K562 (cell line): Measurements from ENCODE around the gene ATG4D. TPM values are rescaled to one million over a fixed set of nuclear protein-coding genes. Genes with fewer than 3 reads are reported as not detected.
A peak's percentile ranks its signal among the peaks of the same experiment; 100 is the strongest.

ENCODE experiments used
- CAMTA2 ChIP-seq: fragments of 250-450 bp; sonication (Bioruptor Pico); conservative IDR thresholded peaks from 2 replicates; pipeline ENCODE4 v1.5.1; 2022
- CHCHD3 ChIP-seq: fragments of 250-450 bp; sonication (Bioruptor Pico); IDR thresholded peaks from 2 replicates; pipeline ENCODE4 v2.1.2; 2022; ENCODE audit warnings: mild to moderate bottlenecking
- ETV6 ChIP-seq, 3 experiments: fragments of 150-350 bp in 1 of 3; sonication (generic) in 1 of 3; formaldehyde crosslinking in 1 of 3; IDR thresholded peaks; 2 replicates each; pipeline versions ENCODE4 v1.6.1 to v1.8.0; 2014 to 2022; ENCODE audit warnings: borderline replicate concordance in 2 of 3, low read depth in 2 of 3, antibody characterized with exemption in 1 of 3, low read length in 1 of 3, mild to moderate bottlenecking in 1 of 3, missing genetic modification reagents in 1 of 3
- GTF2F1 ChIP-seq: IDR thresholded peaks from 2 replicates; pipeline ENCODE4 v1.6.1; 2011; ENCODE audit warnings: low read depth, low read length, improper control_type of control experiment
- HCFC1 ChIP-seq: IDR thresholded peaks from 2 replicates; pipeline ENCODE4 v1.6.1; 2012; ENCODE audit warnings: low read depth, low read length, improper control_type of control experiment
- HDAC2 ChIP-seq: fragments of 450-650 bp; IDR thresholded peaks from 2 replicates; pipeline ENCODE4 v1.6.1; 2016; ENCODE audit warnings: mild to moderate bottlenecking
- HLTF ChIP-seq: fragments of 450-650 bp; IDR thresholded peaks from 2 replicates; pipeline ENCODE4 v1.6.1; 2016
- HMG20A ChIP-seq: fragments of 450-650 bp; formaldehyde crosslinking; conservative IDR thresholded peaks from 2 replicates; pipeline ENCODE4 v1.4.0; 2020; ENCODE audit warnings: mild to moderate bottlenecking, mixed read lengths
- HSF4 ChIP-seq: fragments of 250-450 bp; sonication (Bioruptor Pico); IDR thresholded peaks from 2 replicates; pipeline ENCODE4 v2.1.2; 2022; ENCODE audit warnings: mild to moderate bottlenecking, moderate library complexity, borderline replicate concordance
- MAZ ChIP-seq, 2 experiments: fragments of 450-650 bp in 1 of 2; sonication (generic) in 1 of 2; formaldehyde crosslinking; IDR thresholded peaks in 1 of 2; conservative IDR thresholded peaks in 1 of 2; 2 replicates each; pipeline versions ENCODE4 v1.4.0 to v1.5.0; 2020; ENCODE audit warnings: mild to moderate bottlenecking in 1 of 2, missing genetic modification reagents in 1 of 2
- MEF2A ChIP-seq: IDR thresholded peaks from 2 replicates; pipeline ENCODE4 v1.6.1; 2011; ENCODE audit warnings: low read depth, mild to moderate bottlenecking, low read length, moderate library complexity; ENCODE audit not compliant: control insufficient read depth
- MIER1 ChIP-seq: fragments of 450-650 bp; IDR thresholded peaks from 2 replicates; pipeline ENCODE4 v1.6.1; 2016; ENCODE audit warnings: antibody characterized with exemption, mild to moderate bottlenecking, low read depth
- NFRKB ChIP-seq: fragments of 450-650 bp; IDR thresholded peaks from 2 replicates; pipeline ENCODE4 v1.6.1; 2016; ENCODE audit warnings: low read depth
- PML ChIP-seq: IDR thresholded peaks from 2 replicates; pipeline ENCODE4 v1.6.1; 2012; ENCODE audit warnings: low read length, inconsistent platforms
- SRSF1 ChIP-seq: fragments of 200-400 bp; formaldehyde crosslinking; IDR thresholded peaks from 2 replicates; pipeline ENCODE4 v1.6.1; 2017; ENCODE audit warnings: mild to moderate bottlenecking, low read depth, low read length, moderate library complexity
- STAG1 ChIP-seq: sonication (generic); formaldehyde crosslinking; IDR thresholded peaks from 2 replicates; pipeline ENCODE4 v1.5.0; 2020; ENCODE audit warnings: missing genetic modification reagents, borderline replicate concordance
- TAF1 ChIP-seq: IDR thresholded peaks from 2 replicates; pipeline ENCODE4 v1.6.1; 2011; ENCODE audit warnings: mild to moderate bottlenecking, low read length, moderate library complexity; ENCODE audit not compliant: insufficient read depth, control insufficient read depth, severe bottlenecking; ENCODE audit errors: extremely low read depth
- ZC3H8 ChIP-seq: fragments of 450-650 bp; IDR thresholded peaks from 2 replicates; pipeline ENCODE4 v1.6.1; 2017
- ZNF124 ChIP-seq: sonication (generic); formaldehyde crosslinking; IDR thresholded peaks from 2 replicates; pipeline ENCODE4 v1.8.1; 2022; ENCODE audit warnings: missing genetic modification reagents
- ZNF778 ChIP-seq: fragments of 450-650 bp; formaldehyde crosslinking; IDR thresholded peaks from 2 replicates; pipeline ENCODE4 v1.4.0; 2020; ENCODE audit warnings: mild to moderate bottlenecking, moderate library complexity
- polyA plus RNA-seq, 8 experiments: library from polyadenylated mRNA; depleted of rRNA in 4 of 8; stranded (reverse) in 5 of 8; unstranded in 3 of 8; fragments of >200 nt; fragmentation: Nextera tagmentation in 2 of 8; fragmentation: Illumina TruSeq in 1 of 8; extraction: Ambion mirVana in 2 of 8; extraction: Trizol in 1 of 8; gene quantifications; 2 replicates each; pipeline versions ENCODE4 v1.2.1 to v1.2.3, GENCODE V29; 2011 to 2014; ENCODE audit warnings: inconsistent platforms in 1 of 8, missing spikeins in 1 of 8
- total RNA-seq, 7 experiments: library from RNA; depleted of rRNA in 6 of 7; stranded (reverse); fragments of >200 nt in 6 of 7; fragmentation: Illumina TruSeq in 2 of 7; extraction: Trizol in 2 of 7; gene quantifications; 2 replicates each; pipeline versions ENCODE4 v1.2.1 to v1.2.3, GENCODE V29; 2011 to 2021; ENCODE audit warnings: low replicate concordance in 1 of 7
- TF ChIP-seq, protein P1 (sequence below): fragments of 450-650 bp; formaldehyde crosslinking; IDR thresholded peaks from 2 replicates; pipeline ENCODE4 v1.4.0; 2020; ENCODE audit warnings: mild to moderate bottlenecking
- TF ChIP-seq, protein P2 (sequence below), 2 experiments: IDR thresholded peaks; 2 replicates each; pipeline ENCODE4 v1.6.1; 2011; ENCODE audit warnings: borderline replicate concordance in 1 of 2, control low read depth in 1 of 2, low read depth in 1 of 2, low read length in 1 of 2, mild to moderate bottlenecking in 1 of 2, mixed read lengths in 1 of 2, moderate library complexity in 1 of 2; ENCODE audit not compliant: insufficient read depth in 1 of 2, insufficient read length in 1 of 2, poor library complexity in 1 of 2, severe bottlenecking in 1 of 2; ENCODE audit errors: extremely low read depth in 1 of 2
- TF ChIP-seq, protein P3 (sequence below), 2 experiments: IDR thresholded peaks; 2 replicates each; pipeline ENCODE4 v1.6.1; 2012; ENCODE audit warnings: improper control_type of control experiment in 2 of 2, low read depth in 2 of 2, low read length in 2 of 2, borderline replicate concordance in 1 of 2
- TF ChIP-seq, protein P4 (sequence below): sonication (generic); formaldehyde crosslinking; IDR thresholded peaks from 2 replicates; pipeline ENCODE4 v1.9.0; 2022; ENCODE audit warnings: mild to moderate bottlenecking, missing genetic modification reagents

The ATG4D gene
- total and polyA plus RNA-seq, 9 of the 15 experiments (the other 6 are each of a cell fraction or from before 2014, with no cell fraction given) = 0.51 to 66.1 (median 22.9) TPM

DNA sequence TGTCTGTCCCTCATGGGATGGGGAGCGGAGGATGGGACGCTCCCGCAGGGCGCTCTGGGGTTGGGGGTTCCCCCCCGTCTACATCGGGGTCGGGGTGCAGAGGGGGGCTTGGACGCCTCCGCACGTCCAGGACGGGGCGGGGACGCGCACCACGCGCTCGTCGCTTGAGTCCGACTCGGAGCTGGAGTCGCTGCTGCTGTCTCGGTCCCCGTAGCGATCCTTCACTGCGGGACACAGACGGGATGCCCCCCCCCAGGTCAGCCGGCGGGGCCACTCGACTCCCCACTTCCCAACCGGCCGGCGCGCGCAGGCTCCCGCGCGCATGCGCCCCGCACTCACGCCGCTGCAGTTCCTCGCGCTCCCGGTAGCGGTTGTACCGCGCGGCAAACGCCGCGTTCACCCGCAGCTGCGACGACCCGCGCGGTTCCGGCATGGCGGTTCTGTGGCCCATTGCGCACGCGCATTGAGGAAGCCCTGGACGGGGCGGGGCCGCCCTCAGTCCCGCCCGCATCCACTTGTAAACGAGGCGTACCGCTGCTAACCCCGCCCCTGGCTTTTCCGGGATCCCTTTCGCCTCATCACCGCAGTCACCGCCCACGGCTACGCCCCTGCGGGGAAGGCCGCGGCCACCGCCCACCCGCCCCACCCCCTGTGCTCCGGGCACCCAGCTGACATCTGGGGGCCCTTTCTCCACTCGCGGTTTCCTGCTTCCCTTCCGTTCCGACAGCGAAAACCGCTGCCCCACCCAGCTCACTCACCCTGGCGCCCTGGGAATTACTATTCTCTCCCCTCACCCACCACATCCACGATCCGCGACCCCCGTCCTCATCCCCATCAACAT lies 22.1 kb downstream of the ATG4D start, which contains the start of gene KRI1 (continued):
- no peak for TF ChIP-seq ZNF778 (CRISPR knock-in tag)
- TF ChIP-seq TAF1 = peak; percentile 68
- TF ChIP-seq NFRKB = 0 out of 2 replicates have a peak, but pooled peaks have one; percentile 17
- peak; percentile 61; the same call in 1 of the 2 replicates for TF ChIP-seq HCFC1
- TF ChIP-seq SRSF1 = no peak
- TF ChIP-seq STAG1 (CRISPR knock-in tag) = no peak
- no peak for TF ChIP-seq HSF4
- no peak for TF ChIP-seq HLTF
- TF ChIP-seq, protein P1, sequence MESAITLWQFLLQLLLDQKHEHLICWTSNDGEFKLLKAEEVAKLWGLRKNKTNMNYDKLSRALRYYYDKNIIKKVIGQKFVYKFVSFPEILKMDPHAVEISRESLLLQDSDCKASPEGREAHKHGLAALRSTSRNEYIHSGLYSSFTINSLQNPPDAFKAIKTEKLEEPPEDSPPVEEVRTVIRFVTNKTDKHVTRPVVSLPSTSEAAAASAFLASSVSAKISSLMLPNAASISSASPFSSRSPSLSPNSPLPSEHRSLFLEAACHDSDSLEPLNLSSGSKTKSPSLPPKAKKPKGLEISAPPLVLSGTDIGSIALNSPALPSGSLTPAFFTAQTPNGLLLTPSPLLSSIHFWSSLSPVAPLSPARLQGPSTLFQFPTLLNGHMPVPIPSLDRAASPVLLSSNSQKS (CRISPR knock-in tag) = no peak
- no peak for TF ChIP-seq CHCHD3 (CRISPR knock-in tag)
- TF ChIP-seq MAZ (CRISPR knock-in tag; conservative IDR thresholded peaks at IDR 0.05 in 1 of 2, IDR thresholded peaks at IDR 0.05 in 1 of 2) = peak; percentile 73 to 85; a peak in 3 of 4 replicates
- no peak for TF ChIP-seq MEF2A
- no peak for TF ChIP-seq ZNF124 (CRISPR knock-in tag)
- no peak for TF ChIP-seq ZC3H8
- no peak for TF ChIP-seq MIER1
- TF ChIP-seq, protein P2, sequence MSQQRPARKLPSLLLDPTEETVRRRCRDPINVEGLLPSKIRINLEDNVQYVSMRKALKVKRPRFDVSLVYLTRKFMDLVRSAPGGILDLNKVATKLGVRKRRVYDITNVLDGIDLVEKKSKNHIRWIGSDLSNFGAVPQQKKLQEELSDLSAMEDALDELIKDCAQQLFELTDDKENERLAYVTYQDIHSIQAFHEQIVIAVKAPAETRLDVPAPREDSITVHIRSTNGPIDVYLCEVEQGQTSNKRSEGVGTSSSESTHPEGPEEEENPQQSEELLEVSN (IDR thresholded peaks at IDR 0.05; ENCODE audit: borderline replicate concordance in 1 of 2, extremely low read depth in 1 of 2, insufficient read depth in 1 of 2, insufficient read length in 1 of 2, low read depth in 1 of 2, low read length in 1 of 2, poor library complexity in 1 of 2, severe bottlenecking in 1 of 2) = peak; percentile 98 to 100
- TF ChIP-seq, protein P3, sequence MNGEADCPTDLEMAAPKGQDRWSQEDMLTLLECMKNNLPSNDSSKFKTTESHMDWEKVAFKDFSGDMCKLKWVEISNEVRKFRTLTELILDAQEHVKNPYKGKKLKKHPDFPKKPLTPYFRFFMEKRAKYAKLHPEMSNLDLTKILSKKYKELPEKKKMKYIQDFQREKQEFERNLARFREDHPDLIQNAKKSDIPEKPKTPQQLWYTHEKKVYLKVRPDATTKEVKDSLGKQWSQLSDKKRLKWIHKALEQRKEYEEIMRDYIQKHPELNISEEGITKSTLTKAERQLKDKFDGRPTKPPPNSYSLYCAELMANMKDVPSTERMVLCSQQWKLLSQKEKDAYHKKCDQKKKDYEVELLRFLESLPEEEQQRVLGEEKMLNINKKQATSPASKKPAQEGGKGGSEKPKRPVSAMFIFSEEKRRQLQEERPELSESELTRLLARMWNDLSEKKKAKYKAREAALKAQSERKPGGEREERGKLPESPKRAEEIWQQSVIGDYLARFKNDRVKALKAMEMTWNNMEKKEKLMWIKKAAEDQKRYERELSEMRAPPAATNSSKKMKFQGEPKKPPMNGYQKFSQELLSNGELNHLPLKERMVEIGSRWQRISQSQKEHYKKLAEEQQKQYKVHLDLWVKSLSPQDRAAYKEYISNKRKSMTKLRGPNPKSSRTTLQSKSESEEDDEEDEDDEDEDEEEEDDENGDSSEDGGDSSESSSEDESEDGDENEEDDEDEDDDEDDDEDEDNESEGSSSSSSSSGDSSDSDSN (IDR thresholded peaks at IDR 0.05; ENCODE audit: borderline replicate concordance in 1 of 2, low read depth in 2 of 2, low read length in 2 of 2) = no peak
- no peak for TF ChIP-seq HMG20A (CRISPR knock-in tag)
- TF ChIP-seq, protein P4, sequence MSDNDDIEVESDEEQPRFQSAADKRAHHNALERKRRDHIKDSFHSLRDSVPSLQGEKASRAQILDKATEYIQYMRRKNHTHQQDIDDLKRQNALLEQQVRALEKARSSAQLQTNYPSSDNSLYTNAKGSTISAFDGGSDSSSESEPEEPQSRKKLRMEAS = peak; percentile 90
- no peak for TF ChIP-seq CAMTA2 (CRISPR knock-in tag)
- no peak for TF ChIP-seq HDAC2
- TF ChIP-seq PML = no peak
- no peak for TF ChIP-seq GTF2F1
- no peak for TF ChIP-seq ETV6 (IDR thresholded peaks at IDR 0.05; ENCODE audit: borderline replicate concordance in 1 of 2, low read depth in 2 of 2, low read length in 1 of 2)
- no peak for TF ChIP-seq ETV6 (CRISPR knock-in tag; IDR thresholded peaks at IDR 0.05; ENCODE audit: borderline replicate concordance)
